H1 (cell line): ENCODE measurements around the gene MNX1. TPM values are rescaled to one million over a fixed set of nuclear protein-coding genes. Genes with fewer than 3 reads are reported as not detected.

Experiments
- CTCF ChIA-PET: fragments of 300-600 bp; sonication (Branson Sonifier 250); formaldehyde crosslinking; loops from one replicate; lab custom pipeline; 2021; ENCODE audit not compliant: partially characterized antibody; lab: Charles Lee
- POLR2A ChIA-PET: fragments of 300-600 bp; sonication (Branson Sonifier 250); formaldehyde crosslinking; loops from one replicate; lab custom pipeline; 2021; ENCODE audit warnings: inconsistent platforms; ENCODE audit not compliant: partially characterized antibody; lab: Charles Lee
- DNase-seq, 2 experiments: peaks; one replicate each; pipeline versions ENCODE4 v3.0.0 to v3.0.0-alpha.2; 2010 to 2022; ENCODE audit warnings: low spot score in 2 of 2, low read depth in 1 of 2, mixed read lengths in 1 of 2
- FAIRE-seq: peaks from 2 replicates; lab custom pipeline; 2011; peaks lifted over from hg19 to GRCh38; lab: Jason Lieb, UNC
- H2AFZ ChIP-seq: 2 replicates; pipeline ENCODE4 v1.8.1; 2012; ENCODE audit warnings: low read length, inconsistent platforms
- H2AK5ac ChIP-seq: 2 replicates; pipeline ENCODE4 v1.6.1; 2013; ENCODE audit warnings: low read depth, low read length
- H2BK120ac ChIP-seq: replicated peaks from 2 replicates; pipeline ENCODE3; 2013; ENCODE audit warnings: low read depth, low read length, inconsistent platforms
- H2BK12ac ChIP-seq: 2 replicates; pipeline ENCODE4 v1.6.1; 2013; ENCODE audit warnings: low read depth, low read length
- H2BK15ac ChIP-seq: 2 replicates; pipeline ENCODE4 v1.6.1; 2013; ENCODE audit warnings: low read length
- H2BK20ac ChIP-seq: 2 replicates; pipeline ENCODE4 v1.6.1; 2013; ENCODE audit warnings: low read length
- H2BK5ac ChIP-seq: 2 replicates; pipeline ENCODE4 v1.6.1; 2013; ENCODE audit warnings: low read depth, low read length
- H3K14ac ChIP-seq: 2 replicates; pipeline ENCODE4 v1.6.1; 2013; ENCODE audit warnings: inconsistent platforms; ENCODE audit not compliant: insufficient read length
- H3K18ac ChIP-seq: 2 replicates; pipeline ENCODE4 v1.6.1; 2013; ENCODE audit warnings: low read length; ENCODE audit errors: extremely low read depth
- H3K23ac ChIP-seq: 2 replicates; pipeline ENCODE4 v1.6.1; 2013; ENCODE audit warnings: inconsistent platforms; ENCODE audit not compliant: insufficient read length
- H3K23me2 ChIP-seq: 2 replicates; pipeline ENCODE4 v1.6.1; 2013; ENCODE audit warnings: low read depth, low read length
- H3K27ac ChIP-seq: 2 replicates; pipeline ENCODE4 v1.6.1; 2011; ENCODE audit warnings: low read depth, low read length, inconsistent platforms
- H3K27me3 ChIP-seq, 4 experiments: replicated peaks in 1 of 4; 1 replicate in 1 of 4; 2 replicates in 3 of 4; pipeline versions ENCODE4 v1.6.1 to v1.8.1; 2011 to 2013; ENCODE audit warnings: low read length in 3 of 4, mild to moderate bottlenecking in 3 of 4, inconsistent platforms in 2 of 4, mixed read lengths in 2 of 4, moderate library complexity in 1 of 4; ENCODE audit not compliant: control insufficient read depth in 3 of 4, insufficient read depth in 3 of 4; ENCODE audit errors: extremely low read depth in 1 of 4
- H3K36me3 ChIP-seq, 4 experiments: 2 replicates each; pipeline versions ENCODE4 v1.6.1 to v1.8.1; 2011 to 2013; ENCODE audit warnings: mild to moderate bottlenecking in 4 of 4, low read length in 3 of 4, moderate library complexity in 2 of 4, control low read depth in 1 of 4, inconsistent platforms in 1 of 4; ENCODE audit not compliant: insufficient read depth in 4 of 4, control insufficient read depth in 2 of 4
- H3K4ac ChIP-seq: replicated peaks from 2 replicates; pipeline ENCODE3; 2013; ENCODE audit warnings: low read length, low read depth, mixed read lengths, inconsistent platforms; ENCODE audit not compliant: insufficient read length
- H3K4me1 ChIP-seq, 4 experiments: replicated peaks in 1 of 4; 1 replicate in 1 of 4; 2 replicates in 3 of 4; pipeline versions ENCODE4 v1.6.1 to v1.8.1; 2011 to 2013; ENCODE audit warnings: low read length in 3 of 4, inconsistent platforms in 2 of 4, mixed read lengths in 1 of 4; ENCODE audit not compliant: insufficient read depth in 4 of 4, control insufficient read depth in 3 of 4
- H3K4me2 ChIP-seq, 2 experiments: 2 replicates each; pipeline versions ENCODE4 v1.6.1 to v1.8.1; 2011 to 2013; ENCODE audit warnings: low read depth in 2 of 2, low read length in 2 of 2, control low read depth in 1 of 2, inconsistent platforms in 1 of 2, mild to moderate bottlenecking in 1 of 2; ENCODE audit not compliant: insufficient read depth in 1 of 2
- H3K4me3 ChIP-seq, 4 experiments: fragments of 200-600, 300-600 bp in 1 of 4; sonication (generic), shearing (Covaris generic), sonication (Bioruptor Twin) in 1 of 4; 2 replicates each; pipeline versions ENCODE4 v1.5.1 to v1.8.1; 2011 to 2016; ENCODE audit warnings: low read length in 4 of 4, low read depth in 3 of 4, control low read depth in 2 of 4, inconsistent platforms in 2 of 4, mild to moderate bottlenecking in 2 of 4, mixed read lengths in 1 of 4, moderate library complexity in 1 of 4; ENCODE audit not compliant: insufficient read depth in 2 of 4; ENCODE audit errors: extremely low read depth in 1 of 4
- H3K56ac ChIP-seq: replicated peaks from 2 replicates; pipeline ENCODE3; 2013; ENCODE audit warnings: low read depth, mild to moderate bottlenecking, mixed read lengths, low read length, inconsistent platforms; ENCODE audit not compliant: insufficient read length
- H3K79me1 ChIP-seq: 2 replicates; pipeline ENCODE4 v1.6.1; 2013; ENCODE audit warnings: low read depth, low read length, control low read depth
- H3K79me2 ChIP-seq, 2 experiments: 2 replicates each; pipeline versions ENCODE4 v1.6.1 to v1.8.1; 2012 to 2013; ENCODE audit warnings: low read length in 2 of 2, mild to moderate bottlenecking in 2 of 2, inconsistent platforms in 1 of 2; ENCODE audit not compliant: insufficient read depth in 2 of 2, control insufficient read depth in 1 of 2
- H3K9ac ChIP-seq, 4 experiments: replicated peaks in 1 of 4; 1 replicate in 1 of 4; 2 replicates in 3 of 4; pipeline versions ENCODE4 v1.6.1 to v1.8.1; 2011 to 2013; ENCODE audit warnings: low read depth in 3 of 4, low read length in 3 of 4, control low read depth in 2 of 4, mild to moderate bottlenecking in 2 of 4, moderate library complexity in 2 of 4, inconsistent platforms in 1 of 4; ENCODE audit errors: extremely low read depth in 1 of 4
- H3K9me3 ChIP-seq, 2 experiments: 2 replicates each; pipeline versions ENCODE4 v1.6.1 to v1.8.1; 2012 to 2013; ENCODE audit warnings: mild to moderate bottlenecking in 2 of 2, moderate library complexity in 2 of 2, control low read depth in 1 of 2, inconsistent platforms in 1 of 2, low read depth in 1 of 2, low read length in 1 of 2, mixed read lengths in 1 of 2; ENCODE audit not compliant: insufficient read depth in 2 of 2
- H4K20me1 ChIP-seq, 2 experiments: replicated peaks in 1 of 2; 2 replicates each; pipeline versions ENCODE3 to v1.8.1; 2011 to 2013; ENCODE audit warnings: inconsistent platforms in 2 of 2, low read length in 2 of 2, mild to moderate bottlenecking in 1 of 2; ENCODE audit not compliant: insufficient read depth in 2 of 2, control insufficient read depth in 1 of 2
- H4K5ac ChIP-seq: 2 replicates; pipeline ENCODE4 v1.6.1; 2013; ENCODE audit warnings: low read length, low read depth, mixed read lengths, inconsistent platforms; ENCODE audit not compliant: insufficient read length
- H4K8ac ChIP-seq: 2 replicates; pipeline ENCODE4 v1.8.0; 2013; ENCODE audit warnings: mild to moderate bottlenecking, moderate library complexity, low read length, inconsistent platforms; ENCODE audit not compliant: insufficient read depth; ENCODE audit errors: extremely low read depth
- H4K91ac ChIP-seq: replicated peaks from 2 replicates; pipeline ENCODE3; 2013; ENCODE audit warnings: low read length, mixed read lengths, inconsistent platforms; ENCODE audit not compliant: insufficient read length
- WGBS, 2 experiments: shearing (Covaris generic) in 1 of 2; methylation state at CpG; one replicate each; pipeline versions ENCODE4 v1.1.6 to v1.1.7; 2013 to 2015; ENCODE audit warnings: low lambda C conversion rate in 2 of 2, mixed read lengths in 2 of 2, inconsistent platforms in 1 of 2, low coverage in 1 of 2, missing lambda C conversion rate in 1 of 2; ENCODE audit not compliant: insufficient replicate concordance in 2 of 2, insufficient coverage in 1 of 2, insufficient read length in 1 of 2; ENCODE audit errors: extremely low coverage in 1 of 2, missing lambda C conversion rate in 1 of 2; 5-methylcytosine and 5-hydroxymethylcytosine counted together
- polyA plus RNA-seq, 7 experiments: library from polyadenylated mRNA; depleted of rRNA in 3 of 7; stranded (reverse) in 5 of 7; unstranded in 2 of 7; fragments of >200 nt in 5 of 7; fragments of 200-250 nt in 2 of 7; gene quantifications; 1 replicate in 5 of 7; 2 replicates in 1 of 7; 4 replicates in 1 of 7; pipeline versions ENCODE4 v1.2.1 to v1.2.3, GENCODE V29; 2011 to 2013; ENCODE audit warnings: missing spikeins in 2 of 7, mixed read lengths in 2 of 7
- total RNA-seq: library from RNA; stranded (reverse); fragmentation: NEBNext Ultra II Directional; extraction: Animal tissue kit (Norgen Biotek cat#: 25700); gene quantifications from 2 replicates; pipeline ENCODE4 v1.2.1, GENCODE V29; 2021

Gene MNX1
- total and polyA plus RNA-seq, 2 of the 8 experiments (the other 6 are each of a cell fraction or from before 2014, with no cell fraction given) = 0.39 TPM; not detected in 1

DNA sequence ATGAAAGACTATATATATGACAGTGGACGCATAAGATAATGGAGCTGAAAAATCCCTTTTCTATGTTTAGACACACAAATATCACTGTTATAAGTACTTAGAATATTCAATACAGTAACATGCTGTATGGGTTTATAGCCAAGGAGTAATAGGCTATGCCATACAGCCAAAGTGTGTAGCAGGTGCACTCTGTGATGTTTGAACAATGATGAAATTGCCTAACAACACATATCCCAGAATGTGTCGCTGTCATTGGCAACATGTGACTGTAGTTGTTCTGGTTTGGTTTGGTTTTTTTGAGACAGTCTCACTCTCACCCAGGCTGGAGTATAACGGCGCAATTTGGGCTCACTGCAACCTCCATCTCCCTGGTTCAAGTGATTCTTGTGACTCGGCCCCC lies 34.8 kb downstream of the MNX1 start:
- Histone ChIP-seq H3K4me1 (no peaks in the 10 kb centered on the region), H2BK15ac (no peak overlapping the region), H3K4ac (no peak overlapping the region), H3K27ac (no peak overlapping the region), H3K23ac (no peak overlapping the region), H4K8ac (no peak overlapping the region), H4K91ac (no peak overlapping the region), H3K9me3 (no peaks in the 10 kb centered on the region), H3K18ac (no peak overlapping the region), H2BK120ac (no peak overlapping the region), H3K36me3 (peaks cover 0 to 18% (median 13%) of the 10 kb centered on the region in 4 experiments; a peak in 5 of 8 replicates), H3K14ac (no peak overlapping the region), H3K9ac (no peak overlapping the region), H3K4me2 (no peak overlapping the region), H3K27me3 (no peaks in the 10 kb centered on the region), H4K5ac (no peak overlapping the region), H3K79me1 (no peaks in the 10 kb centered on the region), H2BK12ac (no peak overlapping the region), H2BK20ac (no peak overlapping the region), H2AK5ac (no peak overlapping the region), H2AFZ (no peak overlapping the region), H3K79me2 (no peaks in the 10 kb centered on the region), H4K20me1 (peaks cover 2 to 4% of the 10 kb centered on the region in 2 experiments), H3K56ac (no peak overlapping the region), H3K23me2 (no peaks in the 10 kb centered on the region), H3K4me3 (no peak overlapping the region), H2BK5ac (no peak overlapping the region)
- DNase-seq (no peak), FAIRE-seq (no peak)
- CTCF ChIA-PET = interaction anchor here (0.6 to 5.3 kb wide), 2 partner anchors 11 to 211 kb away, joined by 3 to 40 read pairs; no protein-coding TSS in a partner anchor
- 91% methylated on average over 5 of the region's 5 CpGs; no CpG with 5 or more reads in 1 of the 2 experiments for WGBS, 2 experiments
- POLR2A ChIA-PET = interaction anchor here (0.9 to 2.0 kb wide), 3 partner anchors 12 to 376 kb away, joined by 3 to 6 read pairs (median 3); no protein-coding TSS in a partner anchor
